Testis (tissue), 3 donors: ENCODE measurements around the gene ICA1L. TPM values are rescaled to one million over a fixed set of nuclear protein-coding genes. Genes with fewer than 3 reads are reported as not detected.

Experiments
- DNase-seq: peaks from one replicate; pipeline ENCODE4 v3.0.0-alpha.2; 2019
- H3K27ac ChIP-seq, 2 donors: fragments of 200-600 bp; sonication (generic); one replicate each; pipeline ENCODE4 v1.5.1; 2019
- H3K27me3 ChIP-seq: fragments of 200-600 bp; sonication (generic); one replicate; pipeline ENCODE4 v1.5.1; 2019
- H3K36me3 ChIP-seq: fragments of 200-600 bp; sonication (generic); one replicate; pipeline ENCODE4 v1.5.1; 2017; ENCODE audit warnings: low read depth; ENCODE audit errors: missing control alignments
- H3K4me1 ChIP-seq: fragments of 200-600 bp; sonication (generic); one replicate; pipeline ENCODE4 v1.5.1; 2019
- H3K4me3 ChIP-seq, 2 donors: fragments of 200-600 bp; sonication (generic); one replicate each; pipeline ENCODE4 v1.5.1; 2017 to 2019
- H3K9me3 ChIP-seq: fragments of 200-600 bp; sonication (generic); one replicate; pipeline ENCODE4 v1.5.1; 2017
- POLR2A ChIP-seq: fragments of 450-650 bp; IDR thresholded peaks from one replicate; pipeline ENCODE4 v1.6.1; 2017; ENCODE audit warnings: antibody characterized with exemption, mild to moderate bottlenecking, moderate library complexity
- WGBS, 2 donors: methylation state at CpG; one replicate each; pipeline ENCODE4 v1.1.5; 2018; 5-methylcytosine and 5-hydroxymethylcytosine counted together
- intact Hi-C: fragments of 100-400 bp; cut with DNase I; formaldehyde crosslinking; loops from one replicate; pipeline ENCODE4 v1.15.1; 2023; ENCODE audit warnings: low total_unique reads
- polyA plus RNA-seq: library from polyadenylated mRNA; stranded (reverse); fragments of 350-450 nt; fragmentation: Illumina TruSeq; extraction: RNeasy Lipid Tissue Mini Kit (QIAGEN cat#74804); gene quantifications from one replicate; pipeline ENCODE4 v1.2.3, GENCODE V29; 2014; ENCODE audit warnings: low read depth, low replicate concordance; ENCODE audit not compliant: insufficient read depth
- total RNA-seq, 2 donors: library from RNA; depleted of rRNA; stranded (reverse); fragments of >200 nt; gene quantifications; one replicate each; pipeline ENCODE4 v1.2.3, GENCODE V29; 2016
- TF ChIP-seq, protein P1 (sequence below), 3 experiments: fragments of 450-650 bp in 2 of 3; fragments of 200-600 bp in 1 of 3; sonication (generic) in 1 of 3; IDR thresholded peaks; one replicate each; pipeline ENCODE4 v1.5.1; 2016 to 2019; ENCODE audit warnings: antibody characterized with exemption in 3 of 3, mild to moderate bottlenecking in 2 of 3, moderate library complexity in 1 of 3

The ICA1L gene
- total and polyA plus RNA-seq, 3 donors from 2014 or later, result 18.9 to 41.8 (median 36.0) TPM

DNA sequence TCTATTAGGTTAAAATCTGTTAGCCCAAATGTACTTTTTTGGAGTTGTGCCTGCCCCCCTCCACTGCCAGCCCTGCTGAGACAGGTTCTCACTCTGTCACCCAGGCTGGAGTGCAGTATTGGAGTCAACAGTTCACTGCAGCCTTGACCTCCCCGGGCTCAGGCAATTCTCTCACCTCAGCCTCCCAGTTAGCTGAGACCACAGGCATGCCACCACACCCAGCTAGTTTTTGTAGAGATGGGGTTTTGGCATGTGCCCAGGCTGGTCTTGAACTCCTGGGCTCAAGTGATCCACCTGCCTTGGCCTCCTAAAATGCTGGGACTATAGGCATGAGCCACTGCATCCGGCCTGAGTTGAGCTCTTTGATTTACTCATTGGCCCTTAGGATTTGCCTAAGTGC is 110.7 kb downstream of the ICA1L start:
- Histone ChIP-seq H3K27me3 (no peaks in the 10 kb centered on the region), H3K4me3 (no peak overlapping the region), H3K9me3 (no peaks in the 10 kb centered on the region), H3K27ac (no peak overlapping the region), H3K36me3 (no peaks in the 10 kb centered on the region), H3K4me1 (no peaks in the 10 kb centered on the region)
- 72 to 77% methylated on average over 2 of the region's 2 CpGs for WGBS, 2 donors
- TF ChIP-seq, protein P1, sequence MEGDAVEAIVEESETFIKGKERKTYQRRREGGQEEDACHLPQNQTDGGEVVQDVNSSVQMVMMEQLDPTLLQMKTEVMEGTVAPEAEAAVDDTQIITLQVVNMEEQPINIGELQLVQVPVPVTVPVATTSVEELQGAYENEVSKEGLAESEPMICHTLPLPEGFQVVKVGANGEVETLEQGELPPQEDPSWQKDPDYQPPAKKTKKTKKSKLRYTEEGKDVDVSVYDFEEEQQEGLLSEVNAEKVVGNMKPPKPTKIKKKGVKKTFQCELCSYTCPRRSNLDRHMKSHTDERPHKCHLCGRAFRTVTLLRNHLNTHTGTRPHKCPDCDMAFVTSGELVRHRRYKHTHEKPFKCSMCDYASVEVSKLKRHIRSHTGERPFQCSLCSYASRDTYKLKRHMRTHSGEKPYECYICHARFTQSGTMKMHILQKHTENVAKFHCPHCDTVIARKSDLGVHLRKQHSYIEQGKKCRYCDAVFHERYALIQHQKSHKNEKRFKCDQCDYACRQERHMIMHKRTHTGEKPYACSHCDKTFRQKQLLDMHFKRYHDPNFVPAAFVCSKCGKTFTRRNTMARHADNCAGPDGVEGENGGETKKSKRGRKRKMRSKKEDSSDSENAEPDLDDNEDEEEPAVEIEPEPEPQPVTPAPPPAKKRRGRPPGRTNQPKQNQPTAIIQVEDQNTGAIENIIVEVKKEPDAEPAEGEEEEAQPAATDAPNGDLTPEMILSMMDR (IDR thresholded peaks at IDR 0.05), result no peak
- no peak for TF ChIP-seq POLR2A
- no peak for DNase-seq
- intact Hi-C loops, result no loop called here

DNA sequence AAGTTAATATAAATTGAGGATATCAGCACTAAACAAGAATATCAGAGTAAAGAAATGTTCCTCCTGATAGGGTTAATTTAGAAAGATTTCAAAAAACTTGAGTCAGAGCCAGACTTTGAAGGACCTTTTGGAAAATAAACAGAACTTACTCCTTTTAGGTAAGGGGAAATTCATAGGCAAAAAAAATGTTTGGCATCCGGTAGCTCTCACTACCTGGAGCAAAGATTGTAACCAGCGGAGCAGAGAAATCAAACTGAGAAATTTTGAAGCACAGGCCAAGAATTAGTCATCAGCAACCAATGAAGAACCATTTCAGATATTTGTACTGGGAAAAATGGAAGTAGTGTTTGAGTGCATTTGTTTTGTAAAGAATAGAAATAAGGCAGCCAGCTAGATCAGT is 113.0 kb downstream of the ICA1L start:
- Histone ChIP-seq H3K27me3 (no peaks in the 10 kb centered on the region), H3K4me1 (no peaks in the 10 kb centered on the region), H3K9me3 (no peaks in the 10 kb centered on the region), H3K27ac (no peak overlapping the region), H3K4me3 (no peak overlapping the region), H3K36me3 (no peaks in the 10 kb centered on the region)
- no peak for DNase-seq
- TF ChIP-seq, protein P1 (IDR thresholded peaks at IDR 0.05), result no peak
- no peak for TF ChIP-seq POLR2A
- intact Hi-C loops, result no loop called here
- WGBS, 2 donors, result 81 to 95% methylated on average over 2 of the region's 2 CpGs

DNA sequence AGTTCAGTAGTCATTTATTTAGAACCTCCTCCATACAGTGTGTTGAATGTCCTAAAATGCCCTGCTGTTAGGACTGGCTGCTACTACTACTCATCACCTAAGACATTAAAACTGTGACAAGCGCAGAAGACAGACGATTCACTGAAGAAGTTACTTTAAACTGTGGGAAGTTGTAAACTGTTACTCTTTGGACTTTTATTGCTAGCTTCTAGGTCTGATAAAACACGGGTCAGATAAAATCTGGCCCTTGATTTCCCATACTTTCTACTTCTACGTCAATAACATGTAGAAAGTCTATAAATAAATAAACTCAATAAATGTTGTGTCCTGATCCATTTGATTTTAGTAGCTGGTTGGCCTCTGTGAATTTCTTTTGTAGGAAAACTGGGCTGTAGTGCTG is 113.4 kb downstream of the ICA1L start:
- WGBS, 2 donors, result 69 to 75% methylated on average over 4 of the region's 4 CpGs
- Histone ChIP-seq H3K4me1 (no peaks in the 10 kb centered on the region), H3K27ac (no peak overlapping the region), H3K27me3 (no peaks in the 10 kb centered on the region), H3K36me3 (no peaks in the 10 kb centered on the region), H3K4me3 (no peak overlapping the region), H3K9me3 (no peaks in the 10 kb centered on the region)
- TF ChIP-seq, protein P1 (IDR thresholded peaks at IDR 0.05), result no peak
- TF ChIP-seq POLR2A, result no peak
- intact Hi-C loops, result no loop called here
- DNase-seq, result no peak

DNA sequence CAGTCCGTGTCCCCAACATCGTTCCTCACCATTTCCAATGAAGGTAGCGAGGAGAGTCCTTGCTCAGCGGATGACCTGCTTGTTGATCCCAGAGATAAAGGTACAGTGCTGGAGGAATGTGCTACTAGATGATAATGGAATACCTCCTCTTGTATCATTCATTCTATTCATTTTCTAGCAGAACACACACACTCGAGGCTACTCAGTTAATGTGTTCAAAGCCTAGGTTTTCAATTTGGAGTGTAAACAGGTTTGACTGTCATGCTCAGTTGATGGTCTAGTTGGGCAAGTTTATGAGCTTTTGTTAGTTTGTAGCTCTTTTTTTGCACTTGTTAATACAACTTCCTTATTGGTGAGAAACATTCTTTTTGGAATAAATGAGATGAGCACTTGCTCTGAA is 114.2 kb downstream of the ICA1L start:
- Histone ChIP-seq H3K4me3 (no peak overlapping the region), H3K4me1 (no peaks in the 10 kb centered on the region), H3K27ac (no peak overlapping the region), H3K9me3 (no peaks in the 10 kb centered on the region), H3K27me3 (no peaks in the 10 kb centered on the region), H3K36me3 (no peaks in the 10 kb centered on the region)
- 92 to 95% methylated on average over 5 of the region's 5 CpGs for WGBS, 2 donors
- intact Hi-C loops, result no loop called here
- DNase-seq, result no peak
- TF ChIP-seq, protein P1 (IDR thresholded peaks at IDR 0.05), result no peak
- TF ChIP-seq POLR2A, result no peak

DNA sequence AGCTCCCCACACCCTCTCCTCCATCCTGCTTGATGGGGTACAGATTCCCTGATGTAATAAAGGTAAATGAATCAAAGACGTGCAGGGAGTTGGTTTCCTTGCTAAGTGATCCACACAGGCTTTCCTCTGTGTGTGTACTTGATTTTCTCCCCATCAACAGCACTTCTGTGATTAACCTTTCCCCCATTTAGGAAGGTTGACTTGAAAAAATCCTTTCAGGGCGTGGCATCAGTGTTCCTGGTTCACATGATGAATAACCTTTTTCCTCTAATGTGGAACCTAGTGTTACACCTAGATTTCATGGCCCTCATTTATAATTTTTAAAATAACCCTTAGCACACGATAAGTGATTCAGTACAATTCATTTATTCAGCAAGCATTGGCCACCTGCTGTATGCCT is 115.0 kb downstream of the ICA1L start:
- no peaks in the 10 kb centered on the region for H3K4me1 ChIP-seq
- WGBS, 2 donors, result 91 to 96% methylated on average over 3 of the region's 3 CpGs
- H3K27ac ChIP-seq, result no peak overlapping the region
- no peaks in the 10 kb centered on the region for H3K9me3 ChIP-seq
- no peak for DNase-seq
- H3K36me3 ChIP-seq, result no peaks in the 10 kb centered on the region
- TF ChIP-seq POLR2A, result no peak
- TF ChIP-seq, protein P1 (IDR thresholded peaks at IDR 0.05), result no peak
- intact Hi-C loops, result no loop called here
- H3K4me3 ChIP-seq, result no peak overlapping the region
- H3K27me3 ChIP-seq, result no peaks in the 10 kb centered on the region
